ENCODE data around the gene MTFP1.
A peak's percentile ranks its signal among the peaks of the same experiment; 100 is the strongest.
"Not testable (repeated sequence)": the region's sequence is repeated elsewhere in the genome, so short reads cannot be mapped to it uniquely, and the experiment has no call there.

MTFP1 gene

DNA sequence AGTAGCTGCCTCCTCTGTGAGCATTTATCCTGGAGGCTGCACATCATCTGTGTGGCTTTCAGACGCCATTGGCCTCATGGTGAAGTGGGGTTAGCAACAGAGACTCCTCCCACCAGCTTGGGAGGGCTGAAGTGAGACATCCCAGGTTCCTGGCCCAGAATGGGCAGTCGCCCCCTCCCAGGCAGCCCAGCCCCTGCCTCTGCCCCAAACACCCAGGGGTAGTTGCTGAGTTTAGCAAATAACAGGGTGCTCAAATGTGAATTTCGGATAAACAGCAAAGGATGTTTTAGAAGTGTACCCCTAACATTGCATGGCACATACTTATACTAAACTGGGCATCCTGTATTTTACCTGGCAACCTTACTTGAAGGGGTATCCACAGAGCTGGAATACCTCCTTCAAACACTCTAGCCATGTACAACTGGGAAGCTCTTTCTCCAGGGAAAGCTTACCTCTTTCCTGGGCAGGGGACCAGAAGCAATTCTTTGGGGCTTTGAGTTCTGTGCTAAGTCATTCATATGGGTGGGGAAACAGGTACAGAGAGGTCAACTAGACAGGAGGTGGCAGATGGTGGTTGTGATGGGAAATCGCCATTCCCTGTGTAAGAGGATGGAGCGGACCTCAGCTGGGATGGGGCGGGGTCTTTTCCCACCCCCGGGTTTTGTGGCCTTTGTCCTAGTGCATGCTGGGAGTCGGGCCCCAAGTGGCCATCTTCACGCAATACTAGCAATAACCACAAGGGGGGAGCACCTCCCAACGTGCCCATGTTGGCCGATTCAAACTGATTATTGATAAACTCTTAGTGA, 19.3 kb downstream of the MTFP1 start:
- DNase-seq (ENCODE audit: low read depth), result no peak
- H3K4me3 ChIP-seq (ENCODE audit: low read depth, low read length), result no peak overlapping the region

DNA sequence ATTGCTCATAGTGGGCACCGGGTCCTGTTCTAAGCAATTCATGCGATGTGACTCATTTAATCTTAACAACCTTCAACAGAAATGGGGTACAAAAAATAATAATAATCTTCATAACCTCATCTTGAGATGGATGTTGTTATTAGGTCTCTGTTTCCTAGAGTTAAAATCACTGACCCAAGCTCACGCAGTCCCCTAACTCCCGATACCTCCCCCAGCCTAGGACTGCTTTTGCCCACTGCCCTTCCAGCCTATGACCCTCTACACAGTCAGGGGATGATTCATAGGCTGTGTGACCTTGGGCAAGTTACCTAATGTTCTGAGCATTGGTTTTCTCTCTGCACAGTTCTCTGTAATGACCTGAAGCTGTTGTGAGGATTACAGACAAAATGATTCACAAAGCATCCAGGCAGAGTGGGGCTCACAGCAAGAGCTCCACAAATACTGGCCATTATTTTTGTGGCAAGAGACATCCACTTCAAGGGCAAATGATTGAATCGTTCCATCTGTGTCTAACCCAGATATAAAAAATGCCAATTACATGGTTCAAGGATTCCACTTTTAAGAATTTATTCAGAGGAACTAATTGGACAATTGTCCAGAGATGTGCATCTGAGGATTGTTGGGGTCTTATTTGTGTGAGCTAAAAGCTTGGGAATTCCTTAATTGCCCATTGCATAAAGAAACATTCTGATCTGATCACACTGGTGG, 20.0 kb downstream of the MTFP1 start:
- H3K4me3 ChIP-seq (ENCODE audit: low read depth, low read length), result no peak overlapping the region
- no peak for DNase-seq (ENCODE audit: low read depth)

DNA sequence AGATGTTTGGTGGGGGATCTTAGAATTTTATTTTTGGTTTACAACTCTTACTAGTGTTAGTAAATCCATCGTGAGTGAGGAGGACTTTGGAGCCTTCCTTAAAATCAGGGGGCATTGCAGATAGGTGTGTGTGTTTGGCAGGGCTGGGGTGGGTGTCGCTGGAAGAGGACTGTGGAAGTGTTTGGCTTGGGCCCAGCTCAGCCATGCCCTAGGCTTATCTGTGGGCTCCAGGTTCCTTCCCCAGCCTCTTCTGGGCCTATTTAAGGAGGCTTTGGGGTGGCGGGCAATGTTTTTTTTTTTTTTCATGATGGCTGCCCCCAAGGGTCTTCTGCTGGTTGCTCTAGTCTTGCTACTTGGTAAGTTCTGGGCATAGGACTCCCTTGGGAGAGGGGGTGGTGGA, 22.1 kb downstream of the MTFP1 start:
- H3K4me3 ChIP-seq (ENCODE audit: low read depth, low read length), result no peak overlapping the region
- no peak for DNase-seq (ENCODE audit: low read depth)

DNA sequence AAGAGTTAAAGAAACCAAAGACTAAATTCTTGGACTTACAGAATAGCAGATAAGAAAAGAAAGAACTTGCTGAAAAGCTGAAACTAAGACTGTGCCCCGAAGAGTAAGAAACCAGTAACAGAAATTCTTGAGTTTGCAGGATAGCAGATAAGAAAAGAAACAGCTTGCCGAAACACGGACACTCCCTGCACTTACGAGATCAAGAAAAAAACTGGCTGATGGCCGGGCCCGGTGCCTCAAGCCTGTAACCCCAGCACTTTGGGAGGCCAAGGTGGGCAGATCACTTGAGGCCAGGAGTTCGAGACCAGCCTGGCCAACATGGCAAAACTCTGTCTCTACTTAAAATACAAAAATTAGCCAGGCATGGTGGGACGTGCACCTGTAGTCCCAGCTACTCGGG, 25.9 kb downstream of the MTFP1 start:
- DNase-seq (ENCODE audit: low read depth); H3K4me3 ChIP-seq (ENCODE audit: low read depth, low read length): not testable (repeated sequence)

DNA sequence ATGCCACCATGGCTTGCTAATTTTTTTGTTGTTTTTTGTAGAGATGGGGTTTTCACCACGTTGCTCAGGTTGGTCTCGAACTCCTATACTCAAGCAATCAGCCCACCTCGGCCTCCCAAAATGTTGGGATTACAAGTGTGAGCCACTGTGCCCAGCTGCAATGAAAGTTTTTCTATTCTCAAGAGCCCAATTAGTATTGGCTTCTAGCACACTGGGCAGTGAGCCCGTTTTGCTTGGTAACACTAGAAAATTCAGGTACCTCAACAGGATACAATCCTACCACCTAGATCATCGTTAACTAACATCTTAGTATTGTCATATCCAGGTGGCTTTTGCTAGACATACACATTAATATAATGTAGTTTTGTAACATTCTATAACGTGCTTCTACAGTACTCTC, 27.3 kb downstream of the MTFP1 start:
- no peak overlapping the region for H3K4me3 ChIP-seq (ENCODE audit: low read depth, low read length)
- DNase-seq (ENCODE audit: low read depth), result no peak

DNA sequence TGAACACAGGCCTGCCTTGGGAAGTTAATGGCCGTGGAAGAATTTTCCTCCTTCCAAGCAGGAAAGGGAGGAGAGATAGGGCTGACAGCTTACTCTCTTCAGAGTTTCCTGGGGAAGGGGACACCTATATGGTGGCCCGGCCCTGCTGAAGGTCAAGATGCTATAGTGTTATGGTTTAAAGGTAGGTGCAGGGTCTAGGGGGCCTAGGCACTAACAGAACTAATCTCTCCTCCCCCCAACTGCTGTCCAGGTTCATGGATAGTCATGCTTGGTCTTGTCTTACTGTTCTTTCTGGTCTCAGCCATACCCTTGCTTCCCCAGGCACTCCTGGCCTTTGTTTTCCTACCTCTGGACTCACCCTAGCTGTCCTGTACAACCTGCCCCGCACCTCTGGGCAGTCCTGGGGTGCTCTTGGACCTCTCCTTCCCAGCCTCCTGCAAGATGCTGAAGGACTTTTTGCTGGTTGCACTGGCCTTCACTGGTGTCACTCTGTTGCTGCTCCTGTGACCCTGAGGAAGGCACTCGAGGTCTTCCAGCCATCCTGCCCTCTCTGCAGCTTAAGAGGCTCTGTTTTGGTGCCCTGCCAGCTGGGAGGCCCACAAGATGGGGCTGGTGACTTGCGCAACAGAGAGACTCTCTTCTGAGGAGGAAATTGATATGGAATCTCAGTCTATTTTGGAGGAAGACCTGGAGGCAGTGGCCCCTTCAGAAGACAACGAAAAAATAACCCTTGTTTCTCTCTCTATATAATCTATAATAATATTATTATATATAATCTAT, 28.4 kb downstream of the MTFP1 start:
- no peak overlapping the region for H3K4me3 ChIP-seq (ENCODE audit: low read depth, low read length)
- peak; percentile 8 for DNase-seq (ENCODE audit: low read depth)

DNA sequence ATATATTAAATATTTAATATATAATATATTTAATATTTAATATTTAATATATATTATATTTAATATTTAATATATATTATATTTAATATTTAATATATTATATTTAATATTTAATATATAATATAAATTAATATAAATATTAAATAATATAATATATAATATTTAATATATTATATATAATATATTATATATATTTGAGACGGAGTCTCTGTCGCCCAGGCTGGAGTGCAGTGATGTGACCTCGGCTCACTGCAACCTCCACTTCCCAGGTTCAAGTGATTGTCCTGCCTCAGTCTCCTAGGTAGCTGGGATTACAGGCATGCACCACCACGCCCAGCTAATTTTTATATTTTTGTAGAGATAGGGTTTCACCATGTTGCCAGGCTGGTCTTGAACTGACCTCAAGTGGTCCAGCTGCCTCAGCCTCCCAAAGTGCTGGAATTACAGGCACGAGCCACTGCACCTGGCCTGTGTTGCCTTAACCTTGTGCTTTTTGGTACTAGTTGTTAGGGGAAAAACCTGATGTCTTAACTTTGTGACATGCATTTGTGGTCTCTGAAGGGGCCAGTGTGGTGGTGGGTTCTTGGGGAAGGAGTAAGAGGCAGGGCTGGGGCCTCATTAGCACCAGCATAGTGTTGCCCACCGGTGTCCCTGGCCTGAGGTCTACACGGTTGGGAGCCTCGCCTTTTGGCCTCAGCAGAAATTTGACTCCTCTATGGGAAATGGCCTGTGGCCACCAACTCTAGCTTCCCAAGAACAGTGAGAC, 29.7 kb downstream of the MTFP1 start:
- no peak for DNase-seq (ENCODE audit: low read depth)
- no peak overlapping the region for H3K4me3 ChIP-seq (ENCODE audit: low read depth, low read length)

DNA sequence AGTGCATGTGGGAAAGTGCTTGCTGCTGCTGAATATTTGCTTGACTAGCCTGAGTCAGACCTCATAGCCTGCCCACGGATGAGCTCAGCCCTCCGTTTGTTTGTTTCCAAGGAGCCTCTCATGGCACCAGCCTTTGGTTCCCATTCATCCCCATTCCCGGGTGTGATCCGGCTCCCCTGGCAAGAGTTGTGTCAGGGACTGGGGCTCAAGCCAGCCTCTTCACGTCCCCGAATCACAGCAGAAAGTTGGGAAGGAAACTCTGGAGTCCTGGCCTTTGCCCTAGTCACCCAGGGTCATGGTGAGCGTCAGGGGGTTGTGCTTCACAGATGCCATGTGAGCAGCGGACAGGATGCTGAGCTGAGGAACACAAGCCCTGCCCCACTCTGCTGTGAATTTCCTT, 32.4 kb downstream of the MTFP1 start:
- no peak overlapping the region for H3K4me3 ChIP-seq (ENCODE audit: low read depth, low read length)
- no peak for DNase-seq (ENCODE audit: low read depth)

DNA sequence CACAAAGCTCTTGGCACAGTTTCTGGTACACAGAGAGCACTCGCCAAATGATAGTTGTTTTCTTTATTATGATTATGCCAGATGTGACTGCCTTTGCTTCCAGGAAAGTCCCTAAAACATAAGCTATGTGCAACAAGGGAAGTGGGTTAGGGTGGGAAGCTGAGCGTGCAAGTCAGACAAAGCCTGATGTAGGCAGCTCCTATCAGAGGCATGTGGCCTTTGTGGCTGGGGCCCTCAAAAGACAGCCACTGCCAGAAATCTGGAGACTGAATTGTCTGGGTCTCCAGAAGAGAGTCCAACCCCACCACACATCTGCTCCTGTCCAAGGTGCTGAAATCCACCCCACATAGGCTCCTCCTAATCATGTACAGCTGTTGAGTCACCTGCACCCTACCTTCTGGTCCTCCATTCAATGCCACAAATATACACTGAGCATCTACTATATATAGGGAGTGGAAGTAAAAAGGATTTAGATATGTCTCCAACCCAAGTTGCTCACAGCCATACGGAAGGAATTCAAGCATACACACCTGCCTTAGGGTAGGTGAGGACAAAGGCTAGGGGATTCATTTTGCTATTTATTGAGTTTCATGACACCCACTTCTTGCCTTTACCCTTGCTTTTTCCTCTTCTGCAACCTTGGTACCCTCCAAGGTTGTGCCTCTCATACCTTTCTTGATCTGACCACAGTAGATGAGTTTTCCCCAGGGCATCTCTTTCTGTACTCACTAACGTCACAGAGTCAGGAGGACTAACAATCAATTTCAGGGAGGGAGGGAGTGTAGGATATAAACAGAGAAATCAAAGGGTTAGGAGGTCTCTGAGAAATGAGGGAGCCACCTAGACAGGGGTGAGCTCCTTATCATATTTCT, 33.8 kb downstream of the MTFP1 start:
- no peak overlapping the region for H3K4me3 ChIP-seq (ENCODE audit: low read depth, low read length)
- no peak for DNase-seq (ENCODE audit: low read depth)

DNA sequence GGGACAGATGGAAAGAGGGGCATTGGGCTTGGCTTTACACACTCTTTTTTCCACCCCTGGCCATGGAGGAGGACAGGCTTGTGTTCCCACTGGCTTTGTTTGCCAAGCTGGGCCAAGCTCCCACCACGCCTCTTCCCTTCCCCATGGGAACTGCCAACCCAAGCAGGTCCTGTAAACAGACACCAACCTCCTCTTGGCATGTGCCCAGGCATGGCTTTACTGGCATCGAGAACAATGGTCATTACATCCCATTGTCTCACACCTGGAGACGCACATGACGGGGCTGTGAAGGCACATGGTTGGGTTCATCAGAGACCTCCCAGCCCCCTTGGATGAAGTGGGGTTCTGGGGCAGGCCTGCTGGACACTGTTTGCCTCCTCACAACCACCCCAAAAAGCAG, 34.6 kb downstream of the MTFP1 start:
- no peak for DNase-seq (ENCODE audit: low read depth)
- H3K4me3 ChIP-seq (ENCODE audit: low read depth, low read length), result no peak overlapping the region

DNA sequence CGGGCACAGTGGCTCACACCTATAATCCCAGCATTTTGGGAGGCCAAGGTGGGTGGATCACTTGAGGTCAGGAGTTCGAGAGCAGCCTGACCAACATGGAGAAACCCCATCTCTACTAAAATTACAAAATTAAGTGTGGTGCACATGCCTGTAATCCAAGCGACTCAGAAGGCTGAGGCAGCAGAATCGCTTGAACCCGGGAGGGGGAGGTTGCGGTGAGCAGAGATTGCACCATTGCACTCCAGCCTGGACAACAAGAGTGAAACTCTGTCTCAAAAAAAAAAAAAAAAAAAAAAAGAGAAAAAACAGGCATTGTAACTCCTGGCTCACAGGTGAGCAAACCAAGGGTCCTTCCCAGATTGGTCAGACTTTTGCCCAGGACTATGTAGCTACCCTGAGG, 35.0 kb downstream of the MTFP1 start:
- not testable (repeated sequence) for H3K4me3 ChIP-seq (ENCODE audit: low read depth, low read length); DNase-seq (ENCODE audit: low read depth)

DNA sequence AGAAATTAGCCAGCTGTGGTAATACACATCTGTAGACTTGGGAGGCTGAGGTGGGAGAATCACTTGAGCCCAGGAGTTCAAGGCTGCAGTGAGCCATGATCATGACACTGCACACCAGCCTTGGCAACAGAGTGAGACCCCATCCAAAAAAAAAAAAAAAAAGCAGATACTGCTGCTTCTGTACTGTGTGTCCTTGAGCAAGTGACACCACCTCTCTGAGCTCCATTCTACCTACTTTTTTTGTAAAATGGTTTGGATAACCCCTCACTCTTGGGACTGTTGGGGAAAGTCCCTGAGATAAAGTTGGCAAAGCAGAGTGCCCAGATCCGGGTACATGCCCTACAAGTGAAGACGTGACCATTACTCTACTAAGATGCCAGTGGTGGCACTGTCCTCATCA, 43.6 kb downstream of the MTFP1 start:
- no peak overlapping the region for H3K4me3 ChIP-seq (ENCODE audit: low read depth, low read length)

DNA sequence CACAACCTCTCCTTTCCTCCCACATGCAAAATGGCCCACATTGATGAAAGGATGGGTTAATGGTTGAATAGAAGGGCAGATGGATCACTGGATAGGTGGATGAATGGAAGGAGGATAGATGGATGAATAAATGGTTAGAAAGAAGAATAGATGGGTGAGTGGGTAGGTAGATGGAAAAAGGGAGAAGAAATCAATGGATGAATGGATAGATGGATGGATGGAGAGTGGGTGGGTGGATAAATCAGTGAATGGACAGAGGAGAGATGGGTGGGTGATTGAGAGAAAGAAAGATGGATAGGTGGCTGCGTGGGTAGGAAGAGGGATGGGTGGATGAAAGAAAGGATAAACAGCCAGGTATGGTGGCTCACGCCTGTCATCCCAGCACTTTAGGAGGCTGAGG, 45.1 kb downstream of the MTFP1 start:
- no peak for DNase-seq (ENCODE audit: low read depth)
- H3K4me3 ChIP-seq (ENCODE audit: low read depth, low read length), result no peak overlapping the region

More for the DNA sequence above, 43.6 kb downstream of the MTFP1 start:
- no peak for DNase-seq (ENCODE audit: low read depth)

DNA sequence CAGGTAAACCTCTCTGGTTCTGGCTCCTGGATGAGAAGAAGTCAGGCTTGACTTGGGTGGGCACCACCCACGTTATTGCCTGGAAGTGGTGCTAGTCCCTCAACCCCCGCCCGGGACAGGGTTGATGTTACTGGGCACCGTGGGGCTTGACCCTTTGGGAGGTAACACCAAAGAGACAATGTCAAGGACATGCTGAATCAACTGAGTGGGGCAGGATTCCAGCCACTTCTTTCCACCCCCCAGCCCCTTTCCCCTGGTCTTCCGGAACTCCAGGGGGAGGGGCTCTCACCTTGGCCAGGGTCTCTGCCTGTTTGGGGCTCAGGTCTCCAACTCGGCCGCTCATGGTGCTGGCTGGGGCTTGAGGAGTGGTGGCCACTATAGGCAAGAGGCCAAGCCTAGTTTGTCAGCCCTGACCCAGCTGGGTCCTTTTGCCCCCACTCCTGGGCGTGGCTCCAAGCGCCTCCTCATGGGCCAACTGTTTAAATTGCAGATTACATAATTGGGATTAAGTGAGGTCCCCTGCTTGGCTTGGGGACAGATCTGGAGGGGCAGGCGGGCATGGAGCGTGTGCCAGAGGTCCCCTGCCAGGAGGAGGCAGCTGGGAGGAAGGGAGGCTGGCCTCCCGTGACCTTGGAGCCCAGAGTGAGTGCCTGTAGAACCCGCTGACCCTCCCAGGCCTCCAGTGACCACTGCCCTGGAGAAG, 46.2 kb downstream of the MTFP1 start, which contains the start of gene SEC14L3:
Gene SEC14L3, minus strand, starts transcription at position 402 of the 703 bp plus-strand sequence. Its CDS starts 59 bp downstream, at position 343.
- H3K4me3 ChIP-seq (ENCODE audit: low read depth, low read length), result no peak within 1 kb of the TSS
- DNase-seq (ENCODE audit: low read depth), result no peak

DNA sequence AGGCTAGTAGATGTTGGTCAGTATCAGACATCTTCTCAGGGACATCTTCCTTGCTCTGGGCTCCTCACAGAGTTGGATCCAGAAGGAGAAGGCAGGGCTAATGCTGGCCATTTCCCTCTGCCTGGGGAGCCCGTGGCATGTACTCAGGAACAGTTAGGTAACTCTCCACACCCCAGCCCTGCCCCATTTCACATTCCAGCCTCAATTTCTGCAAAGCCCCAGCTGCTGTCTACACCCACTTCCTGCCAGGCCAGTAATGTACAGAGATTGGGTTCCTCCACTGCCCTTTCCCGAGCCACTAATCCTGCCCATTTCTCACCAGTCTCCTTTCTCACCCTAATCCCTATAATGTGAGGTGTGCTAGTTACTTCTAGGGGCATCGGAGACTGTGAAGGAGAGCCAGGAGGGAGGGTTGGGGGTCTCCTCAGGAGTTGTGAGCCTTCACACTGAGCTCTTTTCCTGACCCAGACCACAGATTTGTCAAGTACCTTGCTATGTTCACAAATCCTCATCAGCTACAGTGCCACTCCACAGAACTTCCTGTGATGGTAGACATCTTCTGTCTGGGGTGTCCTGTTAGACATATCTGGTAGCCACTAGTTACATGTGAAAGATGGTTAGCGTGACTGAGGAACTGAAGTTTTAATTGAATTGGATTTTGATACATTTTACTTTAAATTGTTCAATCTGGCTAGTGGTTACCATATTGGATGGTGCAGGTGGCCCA, 47.6 kb downstream of the MTFP1 start:
- no peak for DNase-seq (ENCODE audit: low read depth)
- no peak overlapping the region for H3K4me3 ChIP-seq (ENCODE audit: low read depth, low read length)

DNA sequence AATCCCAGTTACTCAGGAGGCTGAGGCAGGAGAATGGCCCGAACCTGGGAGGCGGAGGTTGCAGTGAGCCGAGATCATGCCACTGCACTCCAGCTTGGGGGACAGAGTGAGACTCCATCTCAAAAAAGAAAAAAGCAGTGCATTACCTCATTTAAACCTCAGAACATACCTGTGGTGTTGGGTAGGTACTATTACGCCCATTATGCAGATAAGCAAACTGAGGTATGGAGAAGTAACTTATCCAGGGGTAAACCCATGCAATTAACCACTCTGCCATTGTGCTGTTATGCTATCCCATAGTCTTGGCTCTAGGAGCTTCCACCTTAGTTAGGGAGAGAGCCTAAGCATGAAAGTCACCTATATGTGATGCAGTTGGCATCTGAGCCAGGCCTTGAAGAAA, 48.6 kb downstream of the MTFP1 start:
- no peak overlapping the region for H3K4me3 ChIP-seq (ENCODE audit: low read depth, low read length)
- DNase-seq (ENCODE audit: low read depth), result no peak

DNA sequence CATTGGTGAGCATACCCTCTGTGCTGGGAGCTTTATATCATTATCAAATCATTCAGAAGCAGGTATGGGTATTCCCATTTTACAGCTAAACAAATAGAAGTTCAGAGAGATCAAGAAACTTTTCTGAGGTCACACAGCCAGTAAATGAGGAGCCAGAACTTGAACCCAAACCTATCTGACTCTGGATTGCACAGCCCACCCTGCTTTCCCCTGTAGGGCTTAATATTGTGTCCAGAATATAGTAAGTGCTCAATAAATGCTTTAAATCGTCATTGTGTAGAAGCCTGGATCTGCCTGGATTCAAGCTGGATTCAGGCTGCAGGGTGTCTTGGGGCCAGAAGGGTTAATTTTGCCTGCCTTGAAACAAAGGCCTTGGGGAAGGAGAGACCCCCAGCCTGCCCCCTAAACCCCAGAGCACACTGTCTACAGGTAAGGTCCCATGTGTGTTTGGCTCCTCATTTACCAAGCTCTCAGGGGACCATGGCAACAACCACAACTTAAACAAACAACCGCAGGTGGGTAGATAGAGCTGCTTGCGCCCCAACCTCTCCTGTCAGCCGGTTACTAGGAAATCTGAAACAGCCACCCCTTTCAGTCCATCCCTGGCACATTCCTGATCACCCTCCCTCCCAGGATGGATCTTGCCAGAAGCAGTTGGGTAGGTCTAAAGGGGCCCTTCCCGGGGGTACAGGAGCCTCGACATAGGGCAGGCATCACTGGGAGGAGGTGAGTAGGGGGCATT, 49.3 kb downstream of the MTFP1 start:
- DNase-seq (ENCODE audit: low read depth), result no peak

More for the DNA sequence above, 49.3 kb downstream of the MTFP1 start:
- no peak overlapping the region for H3K4me3 ChIP-seq (ENCODE audit: low read depth, low read length)

Measured in skeletal muscle cell (primary cell).